CD4-positive, alpha-beta T cell treated with Interleukin-2 at 100 ng/mL for 4 hours (primary cell): ENCODE data around the gene GAS6.
"Not testable (repeated sequence)": the region's sequence is repeated elsewhere in the genome, so short reads cannot be mapped to it uniquely, and the experiment has no call there.

Experiments used
- DNase-seq: peaks from one replicate; pipeline ENCODE4 v3.0.0-alpha.2; 2020; ENCODE audit warnings: low spot score

The GAS6 gene

GRCh38 chr13:113791226-113791625 lies 72.7 kb downstream of the GAS6 start:
- DNase-seq, result no peak

GRCh38 chr13:113789931-113790330 lies 73.9 kb downstream of the GAS6 start:
- DNase-seq, result not testable (repeated sequence)

- no peak for DNase-seq
Measured at GRCh38 chr13:113789167-113789566, 74.7 kb downstream of the GAS6 start.

- no peak for DNase-seq
Measured at GRCh38 chr13:113788413-113789135, 75.3 kb downstream of the GAS6 start.

- no peak for DNase-seq
Measured at GRCh38 chr13:113787694-113788093, 76.2 kb downstream of the GAS6 start.

- DNase-seq, result no peak
Measured at GRCh38 chr13:113786262-113786841, 77.5 kb downstream of the GAS6 start.

GRCh38 chr13:113785051-113786010 lies 78.5 kb downstream of the GAS6 start:
- DNase-seq, result no peak

GRCh38 chr13:113784645-113785024 lies 79.2 kb downstream of the GAS6 start:
- DNase-seq, result no peak

GRCh38 chr13:113783966-113784644 lies 79.8 kb downstream of the GAS6 start:
- DNase-seq, result no peak

- DNase-seq, result no peak
Measured at GRCh38 chr13:113783200-113783881, 80.5 kb downstream of the GAS6 start.

GRCh38 chr13:113782472-113782871 lies 81.4 kb downstream of the GAS6 start:
- DNase-seq, result no peak

- no peak for DNase-seq
Measured at GRCh38 chr13:113781571-113781970, 82.3 kb downstream of the GAS6 start.

- no peak for DNase-seq
Measured at GRCh38 chr13:113777311-113778260, 86.3 kb downstream of the GAS6 start.

- no peak for DNase-seq
Measured at GRCh38 chr13:113776231-113777125, 87.4 kb downstream of the GAS6 start.

GRCh38 chr13:113775451-113776145 lies 88.3 kb downstream of the GAS6 start:
- DNase-seq, result no peak

- no peak for DNase-seq
Measured at GRCh38 chr13:113774177-113775107, 89.4 kb downstream of the GAS6 start.

GRCh38 chr13:113771709-113772331 lies 92.1 kb downstream of the GAS6 start:
- DNase-seq, result peak; percentile 14
